GM18867 (cell line): ENCODE data around the gene OR4M1.
"Not testable (repeated sequence)": the region's sequence is repeated elsewhere in the genome, so short reads cannot be mapped to it uniquely, and the experiment has no call there.

Experiments
- ATAC-seq: cut with Tn5 transposase; IDR thresholded peaks from one replicate; pipeline ENCODE4 v1.9.1; 2021; ENCODE audit warnings: mild to moderate bottlenecking, moderate library complexity; ENCODE audit not compliant: unreplicated experiment

Gene OR4M1, protein sequence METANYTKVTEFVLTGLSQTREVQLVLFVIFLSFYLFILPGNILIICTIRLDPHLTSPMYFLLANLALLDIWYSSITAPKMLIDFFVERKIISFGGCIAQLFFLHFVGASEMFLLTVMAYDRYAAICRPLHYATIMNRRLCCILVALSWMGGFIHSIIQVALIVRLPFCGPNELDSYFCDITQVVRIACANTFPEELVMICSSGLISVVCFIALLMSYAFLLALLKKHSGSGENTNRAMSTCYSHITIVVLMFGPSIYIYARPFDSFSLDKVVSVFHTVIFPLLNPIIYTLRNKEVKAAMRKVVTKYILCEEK

DNA sequence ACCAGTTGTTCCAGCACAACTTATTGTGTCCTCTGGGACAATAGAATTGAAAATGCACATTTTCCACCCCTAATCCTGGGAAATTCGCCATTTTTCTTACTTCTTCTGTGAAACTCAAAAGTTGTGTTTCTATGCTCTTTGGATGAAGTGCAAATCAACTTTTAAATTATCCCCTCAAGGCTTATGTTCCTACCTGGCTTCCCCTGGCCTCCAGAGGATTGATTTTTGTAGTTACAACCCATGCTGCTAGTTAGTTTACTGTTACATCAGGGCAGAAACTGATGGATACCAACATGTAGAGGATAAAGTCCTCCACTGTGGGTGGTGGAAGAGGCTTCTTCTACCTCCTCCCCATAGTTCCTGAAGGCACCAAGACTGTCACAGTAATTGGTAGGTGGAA lies at the start of gene OR4M1:
OR4M1 (plus strand) TSS at position 301 of the 400 bp plus-strand sequence. CDS start 6,819 bp downstream, outside the sequence.
- ATAC-seq, result not testable (repeated sequence)

DNA sequence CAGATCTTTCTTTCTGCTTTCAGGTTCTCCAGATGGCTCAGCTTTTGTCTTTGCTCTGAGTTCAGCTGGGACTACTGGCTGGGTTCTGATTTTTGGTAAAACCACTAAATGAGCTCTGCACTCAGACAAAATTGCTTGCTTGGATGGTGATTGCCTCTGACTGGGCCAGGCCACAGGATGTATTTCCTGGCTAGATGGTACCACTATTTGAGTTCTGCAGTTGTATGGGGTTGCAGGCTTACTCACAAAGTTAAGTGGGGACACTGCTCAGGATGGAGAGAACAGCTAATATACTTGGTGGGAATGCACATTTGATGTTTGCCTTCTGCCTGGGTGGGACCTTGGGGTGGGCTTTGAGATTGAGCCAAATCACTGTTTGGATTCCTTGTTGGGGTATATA lies 43.9 kb upstream of the OR4M1 start:
- no peak for ATAC-seq

DNA sequence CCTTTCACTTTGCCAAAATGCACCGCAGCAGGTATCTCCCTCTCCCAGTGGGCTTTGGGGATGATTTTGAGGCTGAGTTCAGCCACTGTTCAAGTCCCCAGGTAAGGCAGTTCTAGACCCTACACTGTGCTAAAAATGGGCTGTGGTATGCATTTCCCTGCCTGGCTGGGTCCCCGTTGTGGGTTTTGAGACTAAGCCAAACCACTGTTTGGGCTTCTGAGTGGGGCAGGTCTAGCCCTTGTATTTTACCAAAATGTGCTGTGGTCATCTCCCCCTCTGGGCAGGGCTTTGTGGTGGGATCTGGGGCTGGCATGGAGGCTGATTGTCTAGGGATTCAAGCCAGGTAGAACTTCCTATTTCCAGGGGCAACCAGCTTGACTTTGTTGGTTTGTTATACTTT lies 43.5 kb upstream of the OR4M1 start:
- no peak for ATAC-seq

DNA sequence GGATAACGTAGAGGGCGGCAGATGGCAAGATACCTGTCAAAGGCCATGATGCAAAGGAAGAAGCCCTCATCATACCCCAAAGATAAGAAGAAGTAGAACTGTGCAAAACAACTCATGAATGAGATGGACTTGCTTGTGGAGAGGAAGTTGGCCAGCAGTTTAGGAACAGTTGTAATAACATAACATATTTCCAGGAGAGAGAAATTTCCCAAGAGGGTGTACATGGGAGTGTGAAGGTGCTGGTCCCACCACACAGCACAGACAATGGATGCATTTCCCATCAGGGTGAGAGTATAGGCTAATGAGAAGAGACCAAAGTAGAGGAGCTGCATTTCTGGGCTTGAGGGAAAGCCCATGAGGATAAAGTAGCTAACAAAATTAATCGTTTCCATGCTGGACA lies 39.4 kb upstream of the OR4M1 start:
- ATAC-seq, result not testable (repeated sequence)

DNA sequence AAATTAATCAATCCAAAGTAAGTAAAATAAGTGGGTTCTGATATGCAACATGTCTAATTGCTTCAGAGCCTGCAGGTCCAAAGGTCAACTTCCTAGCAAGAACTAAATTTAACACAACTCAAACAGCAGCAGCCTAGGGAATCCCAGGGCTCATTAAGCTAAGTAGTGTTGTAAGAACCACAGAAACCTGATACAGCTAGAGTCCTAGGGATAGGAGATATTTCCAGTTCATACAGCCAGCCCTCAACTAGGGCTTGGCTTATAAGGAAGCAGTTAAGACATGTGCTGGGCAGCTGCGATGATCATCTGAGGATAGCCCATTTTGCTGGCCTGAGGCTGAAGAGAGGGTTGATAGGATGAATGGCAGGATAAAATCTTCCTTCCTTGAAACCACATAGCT lies 30.0 kb upstream of the OR4M1 start, which contains the start of gene OR4Q3:
OR4Q3 (plus strand) TSS at position 316 of the 400 bp plus-strand sequence.
- ATAC-seq, result no peak

DNA sequence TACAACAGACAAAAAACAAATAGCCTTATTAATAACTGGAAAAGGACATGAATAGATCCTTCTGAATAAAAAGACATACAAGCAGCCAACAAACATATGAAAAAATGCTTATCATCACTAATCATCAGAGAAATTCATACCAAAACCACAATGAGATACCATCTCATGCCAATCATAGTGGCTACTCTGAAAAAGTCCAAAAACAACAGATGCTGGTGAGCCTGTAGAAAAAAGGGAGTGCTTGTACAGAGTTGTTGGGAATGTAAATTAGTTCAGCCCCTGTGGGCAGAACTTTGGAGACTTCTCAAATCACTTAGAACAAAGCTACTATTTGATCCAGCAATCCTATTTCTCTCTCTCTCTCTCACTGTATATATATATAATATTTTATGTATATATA lies 21.0 kb upstream of the OR4M1 start:
- not testable (repeated sequence) for ATAC-seq

DNA sequence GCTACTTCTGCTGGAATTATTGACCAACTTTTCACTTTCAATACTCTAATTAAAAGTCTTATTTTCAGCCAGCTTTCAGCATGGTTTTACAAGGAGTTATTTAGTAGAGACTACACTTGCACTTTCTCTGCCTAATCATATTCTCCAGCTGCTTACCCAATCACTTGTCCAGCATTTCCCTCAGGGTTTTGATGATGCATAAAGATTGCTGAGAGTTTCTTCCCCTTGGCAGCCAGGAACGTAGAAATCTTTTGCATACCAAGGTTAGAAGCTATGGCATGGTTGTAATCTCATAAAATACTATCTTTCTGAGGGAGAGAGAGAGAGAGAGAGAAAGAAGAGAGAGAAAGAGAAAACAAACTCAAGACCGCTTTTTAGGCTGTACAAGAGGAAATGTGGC lies 19.1 kb upstream of the OR4M1 start:
- no peak for ATAC-seq

DNA sequence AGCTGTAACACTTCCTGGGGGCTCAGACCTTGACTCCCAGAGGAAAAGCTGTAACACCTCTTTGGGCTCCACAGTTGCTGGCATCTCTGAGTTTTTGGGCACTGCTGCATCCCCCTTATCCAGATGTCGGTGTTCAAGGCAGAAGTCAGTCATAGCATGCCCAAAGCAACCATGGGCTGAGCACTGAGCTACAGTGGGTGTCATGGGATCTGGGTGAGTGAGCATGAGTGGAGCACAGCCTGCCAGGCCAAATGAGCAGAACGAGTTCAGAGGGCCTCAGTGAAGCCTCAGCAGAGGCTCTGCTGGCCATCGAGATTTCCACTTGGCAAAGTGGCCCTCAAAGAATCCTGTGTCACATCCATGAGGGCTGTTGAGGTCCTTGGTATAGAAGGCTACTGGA lies 1.8 kb upstream of the OR4M1 start:
- not testable (repeated sequence) for ATAC-seq

DNA sequence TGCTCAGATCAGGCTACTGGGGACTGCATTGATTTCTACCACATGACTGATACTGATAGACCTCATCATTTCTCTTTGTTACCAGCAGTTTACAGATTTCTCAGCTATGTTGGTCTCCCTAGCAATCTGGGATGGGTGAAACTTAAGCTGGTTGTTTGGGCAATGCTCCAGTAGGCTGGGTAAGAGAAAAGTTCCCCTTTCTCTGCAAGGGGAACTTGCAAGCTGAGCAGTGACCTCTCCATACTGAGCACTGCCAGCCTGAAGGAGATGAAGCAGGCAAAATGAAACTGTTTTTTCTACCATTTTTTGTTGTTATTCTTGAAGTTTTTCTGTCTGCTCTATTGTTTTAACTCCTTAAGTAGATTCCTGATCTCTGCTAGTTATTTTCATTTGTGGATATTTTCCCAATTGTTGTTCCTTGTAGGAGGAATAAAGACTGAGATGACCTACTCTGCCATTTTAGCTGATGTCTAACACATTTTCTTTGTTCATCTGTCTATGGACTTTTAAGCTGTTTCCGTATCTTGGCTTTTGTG lies 1.3 kb upstream of the OR4M1 start:
- peak; percentile 51 for ATAC-seq

DNA sequence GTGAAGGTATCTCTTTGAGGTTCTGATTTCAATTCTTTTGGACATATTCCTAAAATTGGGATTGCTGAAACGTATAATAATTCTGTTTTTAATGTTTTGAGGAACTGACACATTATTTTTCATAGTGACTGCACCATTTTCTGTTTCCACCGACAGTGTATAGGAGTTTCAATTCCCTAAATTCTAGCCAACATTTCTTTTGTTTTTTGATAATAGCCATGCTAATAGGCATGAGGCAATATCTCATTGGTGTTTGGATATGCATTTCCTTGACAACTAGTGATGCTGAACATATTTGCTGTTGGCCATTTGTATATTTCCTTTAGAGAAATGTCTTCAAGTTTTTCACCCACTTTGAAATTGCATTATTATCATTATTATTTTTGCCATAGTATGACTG lies 850 bp upstream of the OR4M1 start:
- ATAC-seq, result peak; percentile 88

DNA sequence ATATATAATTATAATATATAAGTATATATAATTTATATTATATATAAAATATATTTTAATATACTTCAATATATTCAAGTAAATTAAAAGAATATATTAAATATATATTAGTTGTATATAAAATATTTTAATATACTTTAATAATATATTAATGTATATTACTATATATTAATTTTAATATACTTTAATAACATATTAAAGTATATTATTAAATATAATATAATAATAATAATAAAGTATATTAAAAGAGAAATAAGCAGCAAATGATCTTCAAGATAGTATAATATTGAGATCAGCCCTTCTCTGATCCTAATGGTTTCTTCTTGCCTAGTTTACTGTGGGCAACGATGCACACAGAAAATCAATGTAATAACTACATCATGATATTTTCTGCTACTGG lies 2.3 kb downstream of the OR4M1 start:
- no peak for ATAC-seq

DNA sequence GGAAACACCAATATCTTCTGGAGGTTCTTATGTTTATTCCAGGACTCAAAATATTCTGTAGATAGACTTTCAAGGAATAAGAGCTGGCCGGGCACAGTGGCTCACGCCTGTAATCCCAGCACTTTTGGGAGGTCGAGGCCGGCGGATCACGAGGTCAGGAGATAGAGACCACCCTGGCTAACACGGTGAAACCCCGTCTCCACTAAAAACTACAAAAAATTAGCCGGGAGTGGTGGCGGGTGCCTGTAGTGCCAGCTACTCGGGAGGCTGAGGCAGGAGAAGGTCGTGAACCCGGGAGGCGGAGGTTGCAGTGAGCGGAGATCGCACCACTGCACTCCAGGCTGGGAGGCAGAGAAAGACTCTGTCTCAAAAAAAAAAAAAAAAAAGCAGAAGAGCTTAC lies 12.5 kb downstream of the OR4M1 start:
- not testable (repeated sequence) for ATAC-seq

DNA sequence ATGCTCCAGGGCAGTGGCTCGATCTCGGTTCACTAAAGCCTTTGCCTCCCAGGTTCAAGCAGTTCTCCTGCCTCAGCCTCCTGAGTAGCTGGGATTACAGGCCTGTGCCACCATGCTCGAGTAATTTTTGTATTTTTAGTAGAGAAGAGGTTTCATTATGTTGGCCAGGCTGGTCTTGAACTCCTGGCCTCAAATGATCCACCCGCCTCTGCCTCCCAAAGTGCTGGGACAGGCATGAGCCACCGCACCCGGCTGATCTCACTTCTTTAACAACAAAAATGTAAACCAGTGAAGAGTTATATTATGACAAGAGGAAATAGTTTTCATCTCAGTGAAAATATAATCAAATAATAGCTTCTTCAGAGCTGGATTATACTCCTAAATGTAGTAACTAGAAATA lies 14.0 kb downstream of the OR4M1 start:
- not testable (repeated sequence) for ATAC-seq

DNA sequence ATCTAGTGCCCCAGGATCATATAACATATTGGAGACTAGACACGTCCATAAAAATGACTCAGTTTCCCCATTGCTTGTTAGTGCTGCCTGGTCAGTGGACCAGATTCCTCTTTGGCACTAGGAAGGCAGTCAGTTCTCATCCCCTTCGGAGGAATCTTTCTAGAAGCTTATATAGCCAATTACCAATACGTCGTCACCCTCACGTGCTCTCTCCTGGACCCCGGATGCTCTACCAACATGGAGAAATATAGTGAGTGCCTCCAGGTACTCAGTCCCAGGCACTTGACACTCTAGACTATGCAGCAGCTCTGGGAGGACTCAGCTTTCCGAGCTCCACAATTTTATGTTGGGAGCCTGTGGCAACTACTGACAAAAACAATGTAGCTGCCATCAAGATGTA lies 14.8 kb downstream of the OR4M1 start:
- not testable (repeated sequence) for ATAC-seq

DNA sequence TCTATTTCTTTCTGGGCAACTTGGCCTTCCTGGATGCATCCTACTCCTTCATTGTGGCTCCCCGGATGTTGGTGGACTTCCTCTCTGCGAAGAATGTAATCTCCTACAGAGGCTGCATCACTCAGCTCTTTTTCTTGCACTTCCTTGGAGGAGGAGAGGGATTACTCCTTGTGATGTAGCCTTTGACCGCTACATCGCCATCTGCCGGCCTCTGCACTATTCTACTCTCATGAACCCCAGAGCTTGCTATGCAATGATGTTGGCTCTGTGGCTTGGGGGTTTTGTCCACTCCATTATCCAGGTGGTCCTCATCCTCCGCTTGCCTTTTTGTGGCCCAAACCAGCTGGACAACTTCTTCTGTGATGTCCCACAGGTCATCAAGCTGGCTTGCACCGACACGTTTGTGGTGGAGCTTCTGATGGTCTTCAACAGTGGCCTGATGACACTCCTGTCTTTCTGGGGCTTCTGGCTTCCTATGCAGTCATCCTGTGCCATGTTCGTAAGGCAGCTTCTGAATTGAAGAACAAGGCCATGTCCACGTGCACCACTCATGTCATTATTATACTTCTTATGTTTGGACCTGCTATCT lies 23.3 kb downstream of the OR4M1 start:
- ATAC-seq, result not testable (repeated sequence)

DNA sequence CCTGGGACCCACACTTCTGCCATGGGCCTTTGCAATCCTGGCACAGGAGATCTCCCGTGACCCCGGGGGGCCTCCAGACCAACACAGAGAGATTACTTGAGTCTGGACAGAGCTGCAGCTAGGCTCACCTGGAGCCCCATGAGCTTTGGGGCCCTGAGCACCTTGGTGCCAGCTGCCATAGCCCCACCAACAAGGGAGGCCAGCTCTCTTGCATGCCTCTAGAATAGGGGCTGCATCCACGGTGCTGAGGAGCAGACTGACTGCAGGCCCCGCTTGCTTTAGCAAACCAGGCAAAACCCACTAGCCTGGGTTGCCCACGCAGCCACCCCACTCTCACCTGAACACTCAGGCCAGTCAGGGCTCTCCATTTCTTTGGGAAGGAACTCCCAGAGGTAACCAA lies 26.6 kb downstream of the OR4M1 start:
- no peak for ATAC-seq

DNA sequence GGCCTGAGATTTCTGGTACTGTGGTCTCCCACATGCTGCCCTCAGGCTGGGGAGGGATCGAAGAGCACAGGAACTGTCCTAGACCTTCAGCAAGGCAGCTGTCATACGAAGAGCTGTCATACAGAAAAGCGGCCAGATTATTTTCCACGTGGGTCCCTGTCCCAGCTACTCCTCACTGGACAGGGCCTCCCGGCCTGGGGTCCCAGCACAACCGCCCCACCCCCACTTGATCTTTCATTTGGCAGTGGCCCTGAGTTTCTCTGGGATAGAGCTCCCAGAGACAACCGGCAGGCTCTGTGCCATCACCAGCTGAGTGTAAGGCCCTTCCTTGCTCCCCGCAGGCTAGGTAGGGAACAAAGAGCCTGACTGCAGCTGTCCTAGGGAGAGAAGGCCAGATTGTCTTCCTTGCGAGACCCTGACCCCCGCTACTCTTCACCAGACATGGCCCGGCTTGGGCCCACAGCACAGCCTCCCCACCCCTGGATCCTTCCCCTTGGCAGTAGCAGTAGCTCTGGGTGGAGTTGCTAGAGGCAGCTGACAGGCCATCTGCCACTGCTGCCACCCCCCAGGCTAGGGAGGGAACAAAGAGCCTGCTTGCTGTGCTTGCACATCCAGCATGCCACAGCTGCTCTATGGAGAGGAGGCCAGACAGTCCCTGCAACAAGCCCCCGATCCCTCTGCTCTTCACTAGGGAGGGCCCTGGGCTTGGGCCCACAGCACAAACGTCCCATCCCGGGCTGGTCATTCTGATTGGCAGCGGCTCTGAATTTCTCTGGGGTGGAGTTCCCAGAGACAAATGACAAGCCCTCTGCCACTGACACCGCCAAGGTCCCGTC lies 27.2 kb downstream of the OR4M1 start:
- ATAC-seq, result no peak

DNA sequence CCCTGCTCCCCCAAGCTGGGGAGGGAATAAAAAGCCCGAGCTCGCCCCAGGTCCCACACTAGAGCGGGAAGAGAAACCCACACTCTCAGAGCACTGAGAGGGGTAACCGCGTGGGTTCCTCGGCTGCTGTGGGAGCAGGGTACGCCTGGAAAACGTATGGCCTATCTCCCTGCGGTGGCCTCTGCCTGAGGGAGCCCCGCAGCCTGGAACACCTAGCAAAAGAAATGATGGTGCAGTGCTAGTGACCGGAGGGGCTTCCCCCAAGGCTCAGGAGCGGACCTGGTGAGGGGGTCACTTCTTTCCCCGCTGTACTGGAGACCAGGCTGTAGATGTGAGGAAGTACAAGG lies 27.8 kb downstream of the OR4M1 start:
- no peak for ATAC-seq

DNA sequence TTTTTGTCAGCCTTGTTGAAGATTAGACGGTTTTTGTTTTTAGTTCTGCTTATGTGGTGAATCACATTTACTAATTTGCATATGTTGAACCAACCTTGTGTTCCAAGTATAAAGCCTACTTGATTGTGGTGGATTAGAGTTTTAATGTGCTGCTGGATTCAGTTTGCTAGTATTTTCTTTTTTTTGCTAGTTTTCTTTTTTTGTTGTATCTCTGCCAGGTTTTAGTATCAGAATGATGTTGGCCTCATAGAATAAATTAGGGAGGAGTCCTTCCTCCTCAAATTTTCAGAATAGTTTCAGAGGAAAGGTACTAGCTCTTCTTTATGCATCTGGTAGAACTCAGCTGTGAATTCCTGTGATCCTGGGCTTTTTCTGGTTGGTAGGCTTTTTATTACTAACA lies 30.2 kb downstream of the OR4M1 start, which contains the start of gene OR4N2:
OR4N2 (plus strand) TSS at position 301 of the 400 bp plus-strand sequence. CDS start 23,679 bp downstream, outside the sequence.
- ATAC-seq, result not testable (repeated sequence)

DNA sequence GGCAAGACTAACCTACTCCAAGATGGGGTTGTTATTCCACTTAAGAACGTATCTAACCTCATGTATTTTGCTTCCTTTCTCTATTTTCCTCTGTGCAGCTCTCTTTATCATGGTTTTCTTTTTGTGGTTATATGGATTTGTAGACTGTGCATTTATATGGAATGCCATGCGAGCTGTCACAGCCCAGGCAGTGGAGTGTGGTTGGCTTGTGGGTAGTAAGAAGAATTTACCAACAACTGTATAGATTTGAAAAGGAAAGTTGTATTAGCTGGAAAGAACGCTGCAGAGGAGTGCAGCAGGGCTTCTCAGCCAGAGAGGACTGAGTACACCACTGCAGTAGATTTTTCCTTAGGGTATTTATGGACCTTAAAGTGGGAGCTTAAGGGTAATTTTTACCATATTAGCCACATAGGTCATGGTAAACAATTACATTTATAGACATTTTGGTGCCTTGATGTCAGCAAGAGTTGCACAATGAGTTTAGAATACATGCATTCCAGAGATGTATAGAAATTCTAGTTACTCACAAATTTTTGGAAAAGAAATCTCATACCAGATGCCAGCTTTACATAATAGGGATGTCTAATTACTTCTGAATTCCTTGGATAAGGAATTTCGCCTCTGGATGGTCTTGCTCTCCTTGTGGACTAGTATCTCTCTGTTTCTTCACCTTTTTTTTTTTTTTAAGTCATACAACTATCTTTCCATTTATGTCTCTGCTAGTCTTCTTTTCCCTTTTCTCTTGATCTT lies 40.0 kb downstream of the OR4M1 start:
- not testable (repeated sequence) for ATAC-seq

DNA sequence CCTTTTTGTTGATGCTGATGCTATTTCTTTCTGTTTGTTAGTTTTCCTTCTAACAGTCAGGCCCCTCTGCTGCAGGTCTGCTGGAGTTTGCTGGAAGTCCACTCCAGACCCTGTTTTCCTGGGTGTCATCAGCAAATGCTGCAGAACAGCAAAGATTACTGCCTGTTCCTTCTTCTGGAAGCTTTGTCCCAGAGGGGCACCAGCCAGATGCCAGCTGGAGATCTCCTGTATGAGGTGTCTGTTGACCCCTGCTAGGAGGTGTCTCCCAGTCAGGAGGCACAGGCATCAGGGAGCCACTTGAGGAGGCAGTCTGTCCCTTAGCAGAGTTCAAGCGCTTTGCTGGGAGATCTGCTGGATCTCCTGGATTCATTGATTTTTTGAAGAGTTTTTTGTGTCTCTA lies 46.6 kb downstream of the OR4M1 start:
- not testable (repeated sequence) for ATAC-seq
